ENCODE data around the gene PPP2R5D.
A peak's percentile ranks its signal among the peaks of the same experiment; 100 is the strongest.
"Not testable (repeated sequence)": the region's sequence is repeated elsewhere in the genome, so short reads cannot be mapped to it uniquely, and the experiment has no call there.

PPP2R5D gene

GRCh38 chr6:42996513-42996912 lies 12.1 kb downstream of the PPP2R5D start:
- DNase-seq: no peak

GRCh38 chr6:42998205-42998604 lies 13.8 kb downstream of the PPP2R5D start:
- DNase-seq: not testable (repeated sequence)

GRCh38 chr6:43001843-43002242 lies 17.5 kb downstream of the PPP2R5D start:
- no peak for DNase-seq

GRCh38 chr6:43005844-43006243 lies 21.5 kb downstream of the PPP2R5D start:
- DNase-seq: no peak

- no peak for DNase-seq
Observed at GRCh38 chr6:43006251-43006650, 21.9 kb downstream of the PPP2R5D start.

GRCh38 chr6:43007126-43007525 lies 22.8 kb downstream of the PPP2R5D start:
- DNase-seq: no peak

GRCh38 chr6:43009124-43009523 lies 24.8 kb downstream of the PPP2R5D start:
- DNase-seq: peak; percentile 35

GRCh38 chr6:43011207-43011606 lies 26.8 kb downstream of the PPP2R5D start:
- DNase-seq: no peak

GRCh38 chr6:43012364-43012763 lies 28.0 kb downstream of the PPP2R5D start:
- no peak for DNase-seq

GRCh38 chr6:43013097-43013842 lies 28.9 kb downstream of the PPP2R5D start:
- no peak for DNase-seq

GRCh38 chr6:43013843-43014433 lies 29.6 kb downstream of the PPP2R5D start, which contains the start of the genes KLHDC3 and MEA1:
Gene KLHDC3 (plus strand): TSS chr6:43014249. CDS start chr6:43017193, 2,944 bp downstream.
Gene MEA1 (minus strand): TSS chr6:43013946. CDS start chr6:43013813, 133 bp downstream.
- peak; percentile 100 for DNase-seq

- no peak for DNase-seq
Observed at GRCh38 chr6:43014434-43014909, 30.1 kb downstream of the PPP2R5D start.

- no peak for DNase-seq
Observed at GRCh38 chr6:43016176-43016942, 32.0 kb downstream of the PPP2R5D start.

GRCh38 chr6:43016943-43017334 lies 32.6 kb downstream of the PPP2R5D start:
- no peak for DNase-seq

- DNase-seq: no peak
Observed at GRCh38 chr6:43019152-43019551, 34.8 kb downstream of the PPP2R5D start.

- no peak for DNase-seq
Observed at GRCh38 chr6:43020052-43020705, 35.8 kb downstream of the PPP2R5D start.

GRCh38 chr6:43020847-43021246 lies 36.5 kb downstream of the PPP2R5D start:
- DNase-seq: peak; percentile 18

- DNase-seq: peak; percentile 77
Observed at GRCh38 chr6:43021270-43022047, 37.1 kb downstream of the PPP2R5D start, which contains the start of gene RRP36. Gene RRP36 (plus strand): TSS chr6:43021623. CDS start chr6:43021655, 32 bp downstream.

- DNase-seq: no peak
Observed at GRCh38 chr6:43024436-43024835, 40.1 kb downstream of the PPP2R5D start.

GRCh38 chr6:43026365-43026764 lies 42.0 kb downstream of the PPP2R5D start:
- DNase-seq: no peak

GRCh38 chr6:43029120-43029519 lies 44.8 kb downstream of the PPP2R5D start:
- no peak for DNase-seq

- DNase-seq: no peak
Observed at GRCh38 chr6:43032326-43032725, 48.0 kb downstream of the PPP2R5D start.

Data from NCI-H510A treated with DMSO at 0.1 percent for 48 hours (cell line).